ENCODE measurements around the gene PLD1. TPM values are rescaled to one million over a fixed set of nuclear protein-coding genes. Genes with fewer than 3 reads are reported as not detected.

Gene PLD1
- total RNA-seq, 4 donors from 2014 or later = 52.1 to 88.3 (median 77.4) TPM

GRCh38 chr3:171654326-171654725 lies 156.0 kb downstream of the PLD1 start:
- H3K9me3 ChIP-seq = no peaks in the 10 kb centered on the region
- intact Hi-C loops (cut with DNase I; ENCODE audit: low total_unique reads) = no loop called here
- in situ Hi-C loops (cut with MboI; ENCODE audit: low pct_ligation_motif_present in 1 of 4, low pct_unique_long_range_greater_than_20kb in 1 of 4, low sequenced_read_pairs in 3 of 4) = loop anchor here in 2 of 4 donors (25.0 kb wide), 1 partner anchor 683 kb away; no protein-coding TSS in a partner anchor
- peaks cover 0 to 10% (median 0%) of the 10 kb centered on the region in 4 donors for H3K36me3 ChIP-seq
- TF ChIP-seq POLR2A (IDR thresholded peaks at IDR 0.05) (no peak), POLR2AphosphoS5 (IDR thresholded peaks at IDR 0.05) (no peak), EP300 (IDR thresholded peaks at IDR 0.05; ENCODE audit: low read depth) (no peak)
- TF ChIP-seq, protein P1, sequence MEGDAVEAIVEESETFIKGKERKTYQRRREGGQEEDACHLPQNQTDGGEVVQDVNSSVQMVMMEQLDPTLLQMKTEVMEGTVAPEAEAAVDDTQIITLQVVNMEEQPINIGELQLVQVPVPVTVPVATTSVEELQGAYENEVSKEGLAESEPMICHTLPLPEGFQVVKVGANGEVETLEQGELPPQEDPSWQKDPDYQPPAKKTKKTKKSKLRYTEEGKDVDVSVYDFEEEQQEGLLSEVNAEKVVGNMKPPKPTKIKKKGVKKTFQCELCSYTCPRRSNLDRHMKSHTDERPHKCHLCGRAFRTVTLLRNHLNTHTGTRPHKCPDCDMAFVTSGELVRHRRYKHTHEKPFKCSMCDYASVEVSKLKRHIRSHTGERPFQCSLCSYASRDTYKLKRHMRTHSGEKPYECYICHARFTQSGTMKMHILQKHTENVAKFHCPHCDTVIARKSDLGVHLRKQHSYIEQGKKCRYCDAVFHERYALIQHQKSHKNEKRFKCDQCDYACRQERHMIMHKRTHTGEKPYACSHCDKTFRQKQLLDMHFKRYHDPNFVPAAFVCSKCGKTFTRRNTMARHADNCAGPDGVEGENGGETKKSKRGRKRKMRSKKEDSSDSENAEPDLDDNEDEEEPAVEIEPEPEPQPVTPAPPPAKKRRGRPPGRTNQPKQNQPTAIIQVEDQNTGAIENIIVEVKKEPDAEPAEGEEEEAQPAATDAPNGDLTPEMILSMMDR (IDR thresholded peaks at IDR 0.05) = no peak
- H3K4me1 ChIP-seq = peaks cover 0 to 5% (median 0%) of the 10 kb centered on the region in 4 donors
- no peak for DNase-seq
- peak overlapping the region in 3 of 4 donors; percentile 22 to 28 (median 25) for H3K27ac ChIP-seq
- WGBS, 2 donors (ENCODE audit: low coverage in 1 of 2) = 59 to 72% methylated on average over 1 of the region's 1 CpG
- no peaks in the 10 kb centered on the region for H3K27me3 ChIP-seq
- H3K4me3 ChIP-seq = no peak overlapping the region

DNA sequence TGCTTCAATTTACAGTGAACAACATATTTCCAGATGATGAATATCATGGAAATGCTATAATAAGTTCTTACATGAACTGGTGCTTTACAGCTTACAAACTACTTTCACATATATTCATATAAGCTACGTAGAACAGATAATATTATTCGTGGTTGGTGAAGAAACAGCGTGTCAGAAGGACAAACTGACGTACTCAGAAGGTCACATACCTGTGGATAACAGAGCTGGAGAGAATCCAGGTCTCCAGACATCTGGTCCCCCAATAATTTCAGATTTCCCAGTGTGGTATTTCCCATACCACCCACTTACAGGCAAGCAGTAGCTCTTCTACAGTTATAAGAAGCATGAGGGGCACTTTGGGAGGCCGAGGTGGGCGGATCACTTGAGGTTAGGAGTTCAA lies 156.6 kb downstream of the PLD1 start:
- peaks cover 0 to 5% (median 0%) of the 10 kb centered on the region in 4 donors for H3K36me3 ChIP-seq
- peaks cover 0 to 5% (median 0%) of the 10 kb centered on the region in 4 donors for H3K4me1 ChIP-seq
- H3K9me3 ChIP-seq = no peaks in the 10 kb centered on the region
- no peaks in the 10 kb centered on the region for H3K27me3 ChIP-seq
- H3K4me3 ChIP-seq = no peak overlapping the region
- TF ChIP-seq POLR2AphosphoS5 (IDR thresholded peaks at IDR 0.05) = no peak
- TF ChIP-seq POLR2A (IDR thresholded peaks at IDR 0.05) = no peak
- TF ChIP-seq EP300 (IDR thresholded peaks at IDR 0.05; ENCODE audit: low read depth) = no peak
- TF ChIP-seq, protein P1 (IDR thresholded peaks at IDR 0.05) = no peak
- in situ Hi-C loops (cut with MboI; ENCODE audit: low pct_ligation_motif_present in 1 of 4, low pct_unique_long_range_greater_than_20kb in 1 of 4, low sequenced_read_pairs in 3 of 4) (loop anchor here in 2 of 4 donors (25.0 kb wide), 1 partner anchor 684 kb away; no protein-coding TSS in a partner anchor), intact Hi-C loops (cut with DNase I; ENCODE audit: low total_unique reads) (no loop called here)
- no peak overlapping the region for H3K27ac ChIP-seq
- WGBS, 2 donors (ENCODE audit: low coverage in 1 of 2) = 91% methylated on average over 4 to 6 of the region's 6 CpGs
- DNase-seq = no peak

DNA sequence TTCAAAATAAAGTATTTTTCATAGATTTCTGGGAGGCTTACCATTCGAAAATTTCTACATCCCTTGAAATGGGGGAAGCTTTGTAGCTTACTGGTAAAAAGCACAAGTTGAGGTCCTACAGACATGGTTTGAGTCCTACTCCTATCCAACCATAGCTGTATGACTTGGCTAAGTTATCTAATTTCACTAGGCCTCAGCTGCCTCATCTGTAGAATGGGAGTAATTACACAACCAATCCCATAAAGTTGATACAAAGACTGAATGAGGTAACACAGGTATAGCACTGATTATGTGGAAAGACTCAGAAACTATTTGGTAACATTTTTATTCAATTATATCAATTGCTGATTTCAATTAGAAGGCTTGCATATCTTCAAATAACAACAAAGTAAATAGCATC lies 157.4 kb downstream of the PLD1 start:
- H3K27me3 ChIP-seq = no peaks in the 10 kb centered on the region
- no peak overlapping the region for H3K27ac ChIP-seq
- DNase-seq = no peak
- in situ Hi-C loops (cut with MboI; ENCODE audit: low pct_ligation_motif_present in 1 of 4, low pct_unique_long_range_greater_than_20kb in 1 of 4, low sequenced_read_pairs in 3 of 4) (loop anchor here in 2 of 4 donors (25.0 kb wide), 1 partner anchor 684 kb away; no protein-coding TSS in a partner anchor), intact Hi-C loops (cut with DNase I; ENCODE audit: low total_unique reads) (no loop called here)
- H3K9me3 ChIP-seq = no peaks in the 10 kb centered on the region
- TF ChIP-seq POLR2A (IDR thresholded peaks at IDR 0.05) (no peak), EP300 (IDR thresholded peaks at IDR 0.05; ENCODE audit: low read depth) (no peak), POLR2AphosphoS5 (IDR thresholded peaks at IDR 0.05) (no peak)
- TF ChIP-seq, protein P1 (IDR thresholded peaks at IDR 0.05) = no peak
- 83 to 90% methylated on average over 1 of the region's 1 CpG for whole genome bisulfite sequencing, 2 donors (ENCODE audit: low coverage in 1 of 2)
- no peak overlapping the region for H3K4me3 ChIP-seq
- no peaks in the 10 kb centered on the region for H3K36me3 ChIP-seq
- peaks cover 0 to 5% (median 0%) of the 10 kb centered on the region in 4 donors for H3K4me1 ChIP-seq

GRCh38 chr3:171649911-171650592 lies 160.2 kb downstream of the PLD1 start:
- WGBS, 2 donors (ENCODE audit: low coverage in 1 of 2) = 79 to 87% methylated on average over 5 to 10 of the region's 10 CpGs
- Histone ChIP-seq H3K4me3 (no peak overlapping the region), H3K27me3 (no peaks in the 10 kb centered on the region), H3K9me3 (no peaks in the 10 kb centered on the region), H3K4me1 (peaks cover 0 to 5% (median 0%) of the 10 kb centered on the region in 4 donors), H3K36me3 (no peaks in the 10 kb centered on the region), H3K27ac (peak overlapping the region in 2 of 4 donors; percentile 4 to 16)
- no peak for DNase-seq
- TF ChIP-seq POLR2AphosphoS5 (IDR thresholded peaks at IDR 0.05) (no peak), EP300 (IDR thresholded peaks at IDR 0.05; ENCODE audit: low read depth) (no peak), POLR2A (IDR thresholded peaks at IDR 0.05) (no peak)
- TF ChIP-seq, protein P1 (IDR thresholded peaks at IDR 0.05) = no peak
- intact Hi-C loops (cut with DNase I; ENCODE audit: low total_unique reads) = loop anchor here (10.0 kb wide), 1 partner anchor 125 kb away; no protein-coding TSS in a partner anchor
- in situ Hi-C loops (cut with MboI; ENCODE audit: low pct_ligation_motif_present in 1 of 4, low pct_unique_long_range_greater_than_20kb in 1 of 4, low sequenced_read_pairs in 3 of 4) = loop anchor here in 3 of 4 donors (10.0 to 25.0 kb wide), 3 partner anchors 125 to 687 kb away; partner anchors contain the start of gene TMEM212 (in 1 of the 3)

Measured in transverse colon (tissue), 4 donors.